K562 (cell line): ENCODE data around the gene SLC4A2. TPM values are rescaled to one million over a fixed set of nuclear protein-coding genes. Genes with fewer than 3 reads are reported as not detected.
A peak's percentile ranks its signal among the peaks of the same experiment; 100 is the strongest.

Source experiments
- AFF4 ChIP-seq: sonication (generic); formaldehyde crosslinking; IDR thresholded peaks from 2 replicates; pipeline ENCODE4 v1.8.0; 2023; ENCODE audit warnings: mild to moderate bottlenecking, missing genetic modification reagents
- DIDO1 ChIP-seq: fragments of 450-650 bp; IDR thresholded peaks from 2 replicates; pipeline ENCODE4 v1.6.1; 2016; ENCODE audit warnings: low read depth, missing biosample characterization, missing genetic modification characterization
- ETV6 ChIP-seq, 3 experiments: fragments of 150-350 bp in 1 of 3; sonication (generic) in 1 of 3; formaldehyde crosslinking in 1 of 3; IDR thresholded peaks; 2 replicates each; pipeline versions ENCODE4 v1.6.1 to v1.8.0; 2014 to 2022; ENCODE audit warnings: borderline replicate concordance in 2 of 3, low read depth in 2 of 3, antibody characterized with exemption in 1 of 3, low read length in 1 of 3, mild to moderate bottlenecking in 1 of 3, missing genetic modification reagents in 1 of 3
- GTF2F1 ChIP-seq: IDR thresholded peaks from 2 replicates; pipeline ENCODE4 v1.6.1; 2011; ENCODE audit warnings: low read depth, low read length, improper control_type of control experiment
- POLR2H ChIP-seq: IDR thresholded peaks from 2 replicates; pipeline ENCODE4 v1.6.1; 2016; ENCODE audit warnings: missing genetic modification characterization, low read depth, mild to moderate bottlenecking, control low read depth, missing compliant biosample characterization, moderate library complexity
- RBM14 ChIP-seq: fragments of 200-400 bp; formaldehyde crosslinking; IDR thresholded peaks from 2 replicates; pipeline ENCODE4 v1.6.1; 2018; ENCODE audit warnings: low read depth, mild to moderate bottlenecking, low read length, moderate library complexity, borderline replicate concordance; ENCODE audit not compliant: insufficient read depth
- SRSF9 ChIP-seq: fragments of 200-400 bp; formaldehyde crosslinking; IDR thresholded peaks from 2 replicates; pipeline ENCODE4 v1.6.1; 2017; ENCODE audit warnings: low read depth, low read length, borderline replicate concordance
- XRCC3 ChIP-seq: fragments of 450-650 bp; IDR thresholded peaks from 2 replicates; pipeline ENCODE4 v1.6.1; 2017; ENCODE audit warnings: mild to moderate bottlenecking, moderate library complexity
- ZBTB40 ChIP-seq, 2 experiments: fragments of 450-650 bp in 1 of 2; sonication (generic) in 1 of 2; formaldehyde crosslinking in 1 of 2; IDR thresholded peaks; 2 replicates each; pipeline versions ENCODE4 v1.7.1 to v1.9.0; 2016 to 2022; ENCODE audit warnings: inconsistent platforms in 1 of 2, mild to moderate bottlenecking in 1 of 2, missing genetic modification reagents in 1 of 2
- ZEB2 ChIP-seq: fragments of 450-650 bp; IDR thresholded peaks from 2 replicates; pipeline ENCODE4 v1.6.1; 2016
- ZNF232 ChIP-seq: sonication (generic); formaldehyde crosslinking; IDR thresholded peaks from 2 replicates; pipeline ENCODE4 v1.8.0; 2022; ENCODE audit warnings: mild to moderate bottlenecking, missing genetic modification reagents
- polyA plus RNA-seq, 8 experiments: library from polyadenylated mRNA; depleted of rRNA in 4 of 8; stranded (reverse) in 5 of 8; unstranded in 3 of 8; fragments of >200 nt; fragmentation: Nextera tagmentation in 2 of 8; fragmentation: Illumina TruSeq in 1 of 8; extraction: Ambion mirVana in 2 of 8; extraction: Trizol in 1 of 8; gene quantifications; 2 replicates each; pipeline versions ENCODE4 v1.2.1 to v1.2.3, GENCODE V29; 2011 to 2014; ENCODE audit warnings: inconsistent platforms in 1 of 8, missing spikeins in 1 of 8
- total RNA-seq, 7 experiments: library from RNA; depleted of rRNA in 6 of 7; stranded (reverse); fragments of >200 nt in 6 of 7; fragmentation: Illumina TruSeq in 2 of 7; extraction: Trizol in 2 of 7; gene quantifications; 2 replicates each; pipeline versions ENCODE4 v1.2.1 to v1.2.3, GENCODE V29; 2011 to 2021; ENCODE audit warnings: low replicate concordance in 1 of 7

SLC4A2 gene
- total and polyA plus RNA-seq, 9 of the 15 experiments (the other 6 are each of a cell fraction or from before 2014, with no cell fraction given), result 11.4 to 375 (median 130) TPM

GRCh38 chr7:151080522-151081169 is 21.3 kb downstream of the SLC4A2 start, which contains the start of gene FASTK (continued):
- no peak for TF ChIP-seq SRSF9
- 0 out of 2 replicates have a peak, but pooled peaks have one; percentile 42 for TF ChIP-seq ZNF232
- no peak for TF ChIP-seq POLR2H (tag)
- TF ChIP-seq DIDO1, result peak; percentile 69; the same call in 1 of the 2 replicates
- no peak for TF ChIP-seq XRCC3
- 0 out of 4 replicates have a peak, but pooled peaks of 1 of the 2 experiments have one; percentile 10 for TF ChIP-seq ETV6 (IDR thresholded peaks at IDR 0.05; ENCODE audit: borderline replicate concordance in 1 of 2, low read depth in 2 of 2, low read length in 1 of 2)
- TF ChIP-seq ETV6 (CRISPR knock-in tag; IDR thresholded peaks at IDR 0.05; ENCODE audit: borderline replicate concordance), result no peak
- peak; percentile 60; the same call in 1 of the 2 replicates for TF ChIP-seq AFF4 (CRISPR knock-in tag)
- TF ChIP-seq RBM14, result no peak
- TF ChIP-seq GTF2F1, result peak; percentile 74; the same call in 1 of the 2 replicates
- no peak for TF ChIP-seq ZBTB40 (IDR thresholded peaks at IDR 0.05)
- TF ChIP-seq ZBTB40 (CRISPR knock-in tag; IDR thresholded peaks at IDR 0.05), result no peak
- TF ChIP-seq ZEB2, result no peak
